ENCODE results near the gene HMCES. TPM values are rescaled to one million over a fixed set of nuclear protein-coding genes. Genes with fewer than 3 reads are reported as not detected.

Gene HMCES
- 32.0 TPM for polyA plus RNA-seq
- long read RNA-seq, donor 1, partial matches to known transcripts: 6 of 10 reads
- long read RNA-seq, donor 1, other reads (novel, unspliced or antisense): 0 of 10 reads
- long read RNA-seq, donor 2, transcript HMCES-201 (7 exons, 2,515 nt): major isoform, 9 of 32 reads
- long read RNA-seq, donor 2, partial matches to known transcripts: 17 of 32 reads
- long read RNA-seq, donor 2, other reads (novel, unspliced or antisense): 0 of 32 reads
- long read RNA-seq, donor 3: 0 reads
- long read RNA-seq, donor 4, partial matches to known transcripts: 0 of 3 reads
- long read RNA-seq, donor 4, other reads (novel, unspliced or antisense): 0 of 3 reads
- long read RNA-seq, donor 5, partial matches to known transcripts: 7 of 12 reads
- long read RNA-seq, donor 5, other reads (novel, unspliced or antisense): 0 of 12 reads
- long read RNA-seq, donor 6, partial matches to known transcripts: 0 of 5 reads
- long read RNA-seq, donor 6, other reads (novel, unspliced or antisense): 0 of 5 reads
- long read RNA-seq, donor 7, partial matches to known transcripts: 0 of 6 reads
- long read RNA-seq, donor 7, other reads (novel, unspliced or antisense): 0 of 6 reads
- long read RNA-seq, donor 8, transcript HMCES-201 (7 exons, 2,515 nt): major isoform, 6 of 6 reads
- long read RNA-seq, donor 8, partial matches to known transcripts: 0 of 6 reads
- long read RNA-seq, donor 8, other reads (novel, unspliced or antisense): 0 of 6 reads
- long read RNA-seq, donor 9, transcript HMCES-201 (7 exons, 2,515 nt): major isoform, 8 of 16 reads
- long read RNA-seq, donor 9, partial matches to known transcripts: 7 of 16 reads
- long read RNA-seq, donor 9, other reads (novel, unspliced or antisense): 0 of 16 reads
- long read RNA-seq, donor 10, transcript HMCES-201 (7 exons, 2,515 nt): major isoform, 6 of 25 reads
- long read RNA-seq, donor 10, partial matches to known transcripts: 15 of 25 reads
- long read RNA-seq, donor 10, other reads (novel, unspliced or antisense): 0 of 25 reads
- long read RNA-seq, donor 11, partial matches to known transcripts: 12 of 22 reads
- long read RNA-seq, donor 11, other reads (novel, unspliced or antisense): 9 of 22 reads

GRCh38 chr3:129278439-129278965 is at the start of gene HMCES:
Gene HMCES (plus strand): TSS chr3:129278870. CDS start chr3:129279733, 863 bp downstream.
- Histone ChIP-seq H3K4me3 (ENCODE audit: low read length) (peak within 1 kb of the TSS; percentile 68), H3K4me1 (ENCODE audit: control insufficient read depth, insufficient read depth, low read length) (peaks cover 9% of the 10 kb centered on the region), H3K27ac (ENCODE audit: low read length) (peak within 1 kb of the TSS; percentile 95), H3K36me3 (ENCODE audit: control insufficient read depth, insufficient read depth, low read length) (peaks cover 37% of the 10 kb centered on the region), H3K9me3 (ENCODE audit: control insufficient read depth, low read depth, low read length) (no peaks in the 10 kb centered on the region), H3K27me3 (ENCODE audit: control insufficient read depth, insufficient read depth, low read length) (no peaks in the 10 kb centered on the region)
- no CpG with 5 or more reads among the region's 44 CpGs for WGBS (ENCODE audit: insufficient coverage, low lambda C conversion rate)
- DNase-seq: peak; percentile 90 to 95

- no peaks in the 10 kb centered on the region for H3K36me3 ChIP-seq (ENCODE audit: control insufficient read depth, insufficient read depth, low read length)
- H3K4me3 ChIP-seq (ENCODE audit: low read length): no peak overlapping the region
- no peaks in the 10 kb centered on the region for H3K27me3 ChIP-seq (ENCODE audit: control insufficient read depth, insufficient read depth, low read length)
- H3K4me1 ChIP-seq (ENCODE audit: control insufficient read depth, insufficient read depth, low read length): peaks cover 3% of the 10 kb centered on the region
- H3K9me3 ChIP-seq (ENCODE audit: control insufficient read depth, low read depth, low read length): no peaks in the 10 kb centered on the region
- no CpG with 5 or more reads among the region's 11 CpGs for WGBS (ENCODE audit: insufficient coverage, low lambda C conversion rate)
- peak overlapping the region; percentile 23 for H3K27ac ChIP-seq (ENCODE audit: low read length)
- peak in 1 of 2 donors; percentile 27 for DNase-seq
Measured at GRCh38 chr3:129228891-129229585, 49.6 kb upstream of the HMCES start.

GRCh38 chr3:129230311-129231019 is 48.2 kb upstream of the HMCES start:
- Histone ChIP-seq H3K27ac (ENCODE audit: low read length) (peak overlapping the region; percentile 40), H3K4me1 (ENCODE audit: control insufficient read depth, insufficient read depth, low read length) (peaks cover 3% of the 10 kb centered on the region), H3K27me3 (ENCODE audit: control insufficient read depth, insufficient read depth, low read length) (no peaks in the 10 kb centered on the region), H3K9me3 (ENCODE audit: control insufficient read depth, low read depth, low read length) (no peaks in the 10 kb centered on the region), H3K36me3 (ENCODE audit: control insufficient read depth, insufficient read depth, low read length) (no peaks in the 10 kb centered on the region), H3K4me3 (ENCODE audit: low read length) (no peak overlapping the region)
- no CpG with 5 or more reads among the region's 7 CpGs for whole genome bisulfite sequencing (ENCODE audit: insufficient coverage, low lambda C conversion rate)
- peak; percentile 53 to 61 for DNase-seq

- Histone ChIP-seq H3K4me3 (ENCODE audit: low read length) (no peak overlapping the region), H3K36me3 (ENCODE audit: control insufficient read depth, insufficient read depth, low read length) (no peaks in the 10 kb centered on the region), H3K4me1 (ENCODE audit: control insufficient read depth, insufficient read depth, low read length) (peaks cover 3% of the 10 kb centered on the region), H3K27ac (ENCODE audit: low read length) (no peak overlapping the region), H3K27me3 (ENCODE audit: control insufficient read depth, insufficient read depth, low read length) (no peaks in the 10 kb centered on the region), H3K9me3 (ENCODE audit: control insufficient read depth, low read depth, low read length) (no peaks in the 10 kb centered on the region)
- WGBS (ENCODE audit: insufficient coverage, low lambda C conversion rate): no CpG with 5 or more reads among the region's 10 CpGs
- peak in 1 of 2 donors; percentile 35 for DNase-seq
Measured at GRCh38 chr3:129231331-129232119, 47.1 kb upstream of the HMCES start.

- H3K4me1 ChIP-seq (ENCODE audit: control insufficient read depth, insufficient read depth, low read length): peaks cover 3% of the 10 kb centered on the region
- WGBS (ENCODE audit: insufficient coverage, low lambda C conversion rate): 100% methylated on average over 1 of the region's 4 CpGs
- H3K27ac ChIP-seq (ENCODE audit: low read length): no peak overlapping the region
- no peaks in the 10 kb centered on the region for H3K36me3 ChIP-seq (ENCODE audit: control insufficient read depth, insufficient read depth, low read length)
- no peaks in the 10 kb centered on the region for H3K27me3 ChIP-seq (ENCODE audit: control insufficient read depth, insufficient read depth, low read length)
- H3K4me3 ChIP-seq (ENCODE audit: low read length): no peak overlapping the region
- DNase-seq: no peak
- no peaks in the 10 kb centered on the region for H3K9me3 ChIP-seq (ENCODE audit: control insufficient read depth, low read depth, low read length)
Measured at GRCh38 chr3:129233538-129233937, 45.1 kb upstream of the HMCES start.

GRCh38 chr3:129234441-129234840 is 44.2 kb upstream of the HMCES start:
- Histone ChIP-seq H3K27ac (ENCODE audit: low read length) (no peak overlapping the region), H3K36me3 (ENCODE audit: control insufficient read depth, insufficient read depth, low read length) (no peaks in the 10 kb centered on the region), H3K4me3 (ENCODE audit: low read length) (no peak overlapping the region), H3K4me1 (ENCODE audit: control insufficient read depth, insufficient read depth, low read length) (no peaks in the 10 kb centered on the region), H3K9me3 (ENCODE audit: control insufficient read depth, low read depth, low read length) (no peaks in the 10 kb centered on the region), H3K27me3 (ENCODE audit: control insufficient read depth, insufficient read depth, low read length) (no peaks in the 10 kb centered on the region)
- DNase-seq: no peak
- WGBS (ENCODE audit: insufficient coverage, low lambda C conversion rate): no CpG with 5 or more reads among the region's 3 CpGs

- Histone ChIP-seq H3K4me3 (ENCODE audit: low read length) (no peak overlapping the region), H3K9me3 (ENCODE audit: control insufficient read depth, low read depth, low read length) (no peaks in the 10 kb centered on the region), H3K4me1 (ENCODE audit: control insufficient read depth, insufficient read depth, low read length) (no peaks in the 10 kb centered on the region), H3K36me3 (ENCODE audit: control insufficient read depth, insufficient read depth, low read length) (no peaks in the 10 kb centered on the region), H3K27ac (ENCODE audit: low read length) (no peak overlapping the region), H3K27me3 (ENCODE audit: control insufficient read depth, insufficient read depth, low read length) (no peaks in the 10 kb centered on the region)
- no CpG with 5 or more reads among the region's 4 CpGs for WGBS (ENCODE audit: insufficient coverage, low lambda C conversion rate)
- DNase-seq: peak in 1 of 2 donors; percentile 42
Measured at GRCh38 chr3:129235344-129235917, 43.2 kb upstream of the HMCES start.

GRCh38 chr3:129238945-129239705 is 39.5 kb upstream of the HMCES start:
- DNase-seq: peak; percentile 60 to 76
- WGBS (ENCODE audit: insufficient coverage, low lambda C conversion rate): 79% methylated on average over 3 of the region's 8 CpGs
- H3K27me3 ChIP-seq (ENCODE audit: control insufficient read depth, insufficient read depth, low read length): no peaks in the 10 kb centered on the region
- H3K9me3 ChIP-seq (ENCODE audit: control insufficient read depth, low read depth, low read length): no peaks in the 10 kb centered on the region
- no peak overlapping the region for H3K27ac ChIP-seq (ENCODE audit: low read length)
- H3K4me3 ChIP-seq (ENCODE audit: low read length): no peak overlapping the region
- no peaks in the 10 kb centered on the region for H3K36me3 ChIP-seq (ENCODE audit: control insufficient read depth, insufficient read depth, low read length)
- no peaks in the 10 kb centered on the region for H3K4me1 ChIP-seq (ENCODE audit: control insufficient read depth, insufficient read depth, low read length)
